Sigmoid colon (tissue), 4 donors: Measurements from ENCODE around the gene DNAI4.

Experiments used
- EP300 ChIP-seq, 4 donors: sonication (generic); formaldehyde crosslinking; IDR thresholded peaks; one replicate each; pipeline ENCODE4 v1.6.1; 2017; ENCODE audit warnings: antibody characterized with exemption in 4 of 4
- TF ChIP-seq, protein P1 (sequence below), 4 experiments: fragments of 450-650 bp in 3 of 4; fragments of 200-600 bp in 1 of 4; IDR thresholded peaks; one replicate each; pipeline ENCODE4 v1.5.1; 2016 to 2019; ENCODE audit warnings: antibody characterized with exemption in 4 of 4, mild to moderate bottlenecking in 3 of 4, moderate library complexity in 2 of 4

- TF ChIP-seq, protein P1, sequence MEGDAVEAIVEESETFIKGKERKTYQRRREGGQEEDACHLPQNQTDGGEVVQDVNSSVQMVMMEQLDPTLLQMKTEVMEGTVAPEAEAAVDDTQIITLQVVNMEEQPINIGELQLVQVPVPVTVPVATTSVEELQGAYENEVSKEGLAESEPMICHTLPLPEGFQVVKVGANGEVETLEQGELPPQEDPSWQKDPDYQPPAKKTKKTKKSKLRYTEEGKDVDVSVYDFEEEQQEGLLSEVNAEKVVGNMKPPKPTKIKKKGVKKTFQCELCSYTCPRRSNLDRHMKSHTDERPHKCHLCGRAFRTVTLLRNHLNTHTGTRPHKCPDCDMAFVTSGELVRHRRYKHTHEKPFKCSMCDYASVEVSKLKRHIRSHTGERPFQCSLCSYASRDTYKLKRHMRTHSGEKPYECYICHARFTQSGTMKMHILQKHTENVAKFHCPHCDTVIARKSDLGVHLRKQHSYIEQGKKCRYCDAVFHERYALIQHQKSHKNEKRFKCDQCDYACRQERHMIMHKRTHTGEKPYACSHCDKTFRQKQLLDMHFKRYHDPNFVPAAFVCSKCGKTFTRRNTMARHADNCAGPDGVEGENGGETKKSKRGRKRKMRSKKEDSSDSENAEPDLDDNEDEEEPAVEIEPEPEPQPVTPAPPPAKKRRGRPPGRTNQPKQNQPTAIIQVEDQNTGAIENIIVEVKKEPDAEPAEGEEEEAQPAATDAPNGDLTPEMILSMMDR (IDR thresholded peaks at IDR 0.05) = peak; percentile 27 to 58 (median 40)
- peak in 2 of 4 donors; percentile 34 to 43 for TF ChIP-seq EP300 (IDR thresholded peaks at IDR 0.05)
Measured at GRCh38 chr1:66924756-66925557, at the start of gene DNAI4, which contains the start of gene MIER1.
